Colonic mucosa (tissue), 4 donors: ENCODE results near the gene HRH2. TPM values are rescaled to one million over a fixed set of nuclear protein-coding genes. Genes with fewer than 3 reads are reported as not detected.
"Not testable (repeated sequence)": the region's sequence is repeated elsewhere in the genome, so short reads cannot be mapped to it uniquely, and the experiment has no call there.

Experiments used
- DNase-seq: peaks from one replicate; pipeline ENCODE4 v3.0.0-alpha.2; 2020
- H3K27ac ChIP-seq: fragments of 200-600 bp; one replicate; pipeline ENCODE4 v1.8.0; 2021
- H3K27me3 ChIP-seq: fragments of 200-600 bp; one replicate; pipeline ENCODE4 v1.8.0; 2021
- H3K36me3 ChIP-seq: fragments of 200-600 bp; one replicate; pipeline ENCODE4 v1.8.0; 2021
- H3K4me1 ChIP-seq: fragments of 200-600 bp; one replicate; pipeline ENCODE4 v1.8.0; 2021; ENCODE audit warnings: mild to moderate bottlenecking
- H3K4me3 ChIP-seq: fragments of 200-600 bp; one replicate; pipeline ENCODE4 v1.8.0; 2021
- H3K9ac ChIP-seq, 2 donors: one replicate each; pipeline ENCODE4 v1.7.0; 2013; ENCODE audit warnings: control low read depth in 2 of 2, low read depth in 2 of 2, low read length in 2 of 2
- H3K9me3 ChIP-seq: fragments of 200-600 bp; one replicate; pipeline ENCODE4 v1.8.0; 2021
- intact Hi-C: fragments of 100-400 bp; cut with DNase I; formaldehyde crosslinking; loops from one replicate; pipeline ENCODE4 v1.14.1; 2022
- total RNA-seq, 2 donors: library from RNA; stranded (reverse); fragmentation: NEBNext Ultra II Directional in 1 of 2; extraction: Animal tissue kit (Norgen Biotek cat#: 25700) in 1 of 2; gene quantifications; one replicate each; pipeline ENCODE4 v1.2.1, GENCODE V29; 2021
- TF ChIP-seq, protein P1 (sequence below): fragments of 200-600 bp; IDR thresholded peaks from one replicate; pipeline ENCODE4 v1.8.0; 2022; ENCODE audit warnings: antibody characterized with exemption, mild to moderate bottlenecking
- donor health status: healthy.
- donor health status: DM: no; HTN: no; CAD: no.
- donor health status: DM: no; HTN: no; CAD: no.

Gene HRH2
- total RNA-seq, 2 donors from 2014 or later = 0.30 to 0.82 TPM

DNA sequence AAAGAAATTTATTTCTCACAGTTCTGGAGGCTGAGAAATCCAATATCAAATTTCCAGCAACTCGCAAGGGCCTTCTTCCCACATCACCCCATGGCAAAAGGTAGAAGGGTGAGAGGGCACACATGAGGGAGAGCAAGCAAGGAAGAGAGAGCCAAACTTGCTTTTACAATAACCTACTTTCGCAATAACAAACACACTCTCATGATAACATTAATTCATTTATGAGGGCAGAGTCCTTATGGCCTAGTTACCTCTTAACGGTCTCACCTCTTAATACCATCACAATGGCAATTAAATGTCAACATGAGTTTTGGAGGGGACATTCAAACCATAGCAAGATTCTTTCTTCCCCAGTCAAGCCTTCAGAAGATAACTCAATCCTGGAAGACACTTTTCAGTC lies 11.6 kb upstream of the HRH2 start:
- no peak for DNase-seq
- intact Hi-C loops = no loop called here
- no peak overlapping the region for H3K27ac ChIP-seq
- no peaks in the 10 kb centered on the region for H3K9me3 ChIP-seq
- H3K27me3 ChIP-seq = no peaks in the 10 kb centered on the region
- H3K4me3 ChIP-seq = no peak overlapping the region
- no peaks in the 10 kb centered on the region for H3K4me1 ChIP-seq
- H3K9ac ChIP-seq = no peak overlapping the region
- TF ChIP-seq, protein P1, sequence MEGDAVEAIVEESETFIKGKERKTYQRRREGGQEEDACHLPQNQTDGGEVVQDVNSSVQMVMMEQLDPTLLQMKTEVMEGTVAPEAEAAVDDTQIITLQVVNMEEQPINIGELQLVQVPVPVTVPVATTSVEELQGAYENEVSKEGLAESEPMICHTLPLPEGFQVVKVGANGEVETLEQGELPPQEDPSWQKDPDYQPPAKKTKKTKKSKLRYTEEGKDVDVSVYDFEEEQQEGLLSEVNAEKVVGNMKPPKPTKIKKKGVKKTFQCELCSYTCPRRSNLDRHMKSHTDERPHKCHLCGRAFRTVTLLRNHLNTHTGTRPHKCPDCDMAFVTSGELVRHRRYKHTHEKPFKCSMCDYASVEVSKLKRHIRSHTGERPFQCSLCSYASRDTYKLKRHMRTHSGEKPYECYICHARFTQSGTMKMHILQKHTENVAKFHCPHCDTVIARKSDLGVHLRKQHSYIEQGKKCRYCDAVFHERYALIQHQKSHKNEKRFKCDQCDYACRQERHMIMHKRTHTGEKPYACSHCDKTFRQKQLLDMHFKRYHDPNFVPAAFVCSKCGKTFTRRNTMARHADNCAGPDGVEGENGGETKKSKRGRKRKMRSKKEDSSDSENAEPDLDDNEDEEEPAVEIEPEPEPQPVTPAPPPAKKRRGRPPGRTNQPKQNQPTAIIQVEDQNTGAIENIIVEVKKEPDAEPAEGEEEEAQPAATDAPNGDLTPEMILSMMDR = no peak
- H3K36me3 ChIP-seq = no peaks in the 10 kb centered on the region

DNA sequence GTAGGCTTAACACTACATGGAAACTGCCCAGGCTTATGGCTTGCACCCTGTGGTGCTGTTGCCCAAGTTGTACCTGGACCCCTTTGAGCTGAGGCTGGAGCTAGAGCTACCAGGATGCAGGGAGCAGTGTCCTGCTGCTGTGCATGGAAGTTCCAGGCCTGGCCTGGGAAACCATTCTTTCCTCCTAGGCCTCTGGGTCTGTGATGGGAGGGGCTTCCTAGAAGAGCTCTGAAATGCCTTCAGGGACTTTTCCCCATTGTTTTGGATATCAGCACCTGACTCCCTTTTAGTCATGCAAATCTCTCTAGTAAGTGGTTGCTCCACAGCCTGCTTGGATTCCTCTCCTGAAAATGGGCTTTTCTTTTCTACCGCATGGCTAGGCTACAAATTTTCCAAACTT lies 7.9 kb upstream of the HRH2 start:
- no peak for DNase-seq
- Histone ChIP-seq H3K27ac (no peak overlapping the region), H3K9ac (no peak overlapping the region), H3K4me1 (no peaks in the 10 kb centered on the region), H3K36me3 (no peaks in the 10 kb centered on the region), H3K9me3 (no peaks in the 10 kb centered on the region), H3K27me3 (no peaks in the 10 kb centered on the region), H3K4me3 (no peak overlapping the region)
- TF ChIP-seq, protein P1 = no peak
- intact Hi-C loops = no loop called here

DNA sequence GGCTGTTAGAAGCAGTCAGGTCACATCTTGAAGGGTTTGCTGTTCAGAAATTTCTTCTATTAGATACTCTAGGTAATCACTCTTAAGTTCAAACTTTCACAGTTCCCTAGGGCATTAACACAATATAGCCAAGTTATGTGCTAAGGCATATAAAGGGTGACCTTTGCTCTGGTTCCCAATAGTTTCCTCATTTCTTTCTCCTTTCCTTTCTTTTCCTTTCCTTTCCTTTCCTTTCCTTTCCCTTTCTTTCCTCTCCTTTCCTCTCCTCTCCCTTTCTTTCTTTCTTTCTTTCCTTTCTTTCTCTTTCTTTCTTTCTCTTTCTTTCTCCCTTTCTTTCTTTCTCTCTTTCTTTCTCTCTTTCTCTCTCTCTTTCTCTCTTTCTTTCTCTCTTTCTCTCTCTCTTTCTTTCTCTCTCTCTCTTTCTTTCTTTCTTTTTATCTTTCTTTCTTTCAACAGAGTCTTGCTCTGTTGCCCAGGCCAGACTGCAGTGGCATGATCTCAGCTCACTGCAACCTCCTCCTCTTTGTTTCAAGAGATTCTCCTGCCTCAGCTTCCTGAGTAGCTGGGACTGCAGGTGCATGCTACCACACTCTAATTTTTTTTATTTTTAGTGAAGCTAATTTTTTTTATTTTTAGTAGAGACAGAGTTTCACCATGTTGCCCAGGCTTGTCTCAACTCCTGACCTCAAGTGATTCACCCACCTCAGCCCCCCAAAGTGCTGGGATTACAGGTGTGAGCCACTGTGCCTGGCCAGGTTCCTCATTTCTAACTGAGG lies 7.3 kb upstream of the HRH2 start:
- H3K4me3 ChIP-seq, H3K9me3 ChIP-seq, H3K4me1 ChIP-seq, DNase-seq, H3K27ac ChIP-seq, H3K36me3 ChIP-seq, H3K9ac ChIP-seq, H3K27me3 ChIP-seq, intact Hi-C loops: not testable (repeated sequence)

DNA sequence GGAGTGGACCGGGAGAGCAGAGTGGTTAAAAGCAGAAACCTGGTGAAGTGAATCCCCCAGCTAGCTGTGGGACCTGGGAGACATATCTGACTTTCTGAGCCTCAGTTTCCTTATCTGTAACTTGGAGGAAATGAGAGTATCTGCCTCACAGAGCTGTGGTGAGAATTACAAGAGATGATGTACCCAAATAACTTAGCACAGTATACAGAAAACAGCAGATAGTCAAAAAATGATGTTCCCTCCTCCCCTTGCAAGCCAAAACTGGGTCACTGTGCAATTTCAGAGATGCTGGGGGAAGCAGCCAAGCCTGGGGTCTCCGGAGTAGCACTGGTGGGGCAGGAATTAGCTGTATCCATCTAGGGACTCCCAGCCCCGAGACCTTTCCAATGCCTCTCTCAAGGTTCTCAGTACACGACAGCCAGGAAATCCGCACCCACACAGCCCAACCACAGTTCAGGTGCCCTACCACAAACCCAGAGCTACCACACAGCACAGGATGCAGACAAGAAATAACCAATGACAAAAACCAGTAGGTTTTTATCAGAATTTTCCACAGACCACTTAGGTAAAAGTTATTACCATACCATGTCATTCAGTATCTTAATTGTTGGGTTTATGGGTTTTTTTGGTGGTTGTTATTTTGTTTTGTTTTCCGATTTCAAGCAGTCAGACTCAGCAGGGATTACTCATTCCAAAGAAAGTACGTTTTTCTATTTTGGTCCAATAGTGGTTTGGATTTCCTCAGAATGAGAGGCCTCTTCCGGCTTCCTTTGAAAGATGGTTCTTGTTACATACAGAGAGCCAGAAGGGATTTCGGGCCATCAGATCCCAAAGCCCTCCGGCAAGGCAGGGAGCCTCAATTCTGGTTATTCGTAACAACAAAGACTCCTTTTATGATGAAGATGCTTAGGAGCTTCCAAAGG lies 4.9 kb upstream of the HRH2 start:
- intact Hi-C loops = no loop called here
- no peak for DNase-seq
- H3K27ac ChIP-seq = no peak overlapping the region

DNA sequence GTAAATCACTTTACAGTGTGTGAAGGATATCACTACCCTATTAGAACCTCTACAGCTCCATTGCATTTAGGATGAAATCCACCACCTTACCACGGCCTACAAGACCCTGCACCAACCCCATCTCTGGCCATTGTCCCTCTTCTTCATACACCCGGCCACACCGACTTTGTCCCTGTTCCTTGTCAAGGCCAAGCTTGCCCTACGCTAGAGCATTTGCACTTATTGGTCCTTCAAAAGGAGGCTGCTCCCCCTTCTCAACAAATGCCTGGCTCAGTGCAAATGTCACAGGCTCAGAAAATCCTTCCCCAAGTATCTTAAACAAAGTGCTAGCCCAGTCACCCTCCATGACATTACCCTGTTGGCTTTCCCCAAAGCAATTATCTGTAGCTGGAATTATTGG lies 4.1 kb upstream of the HRH2 start:
- Histone ChIP-seq H3K36me3 (no peaks in the 10 kb centered on the region), H3K4me3 (no peak overlapping the region), H3K9ac (no peak overlapping the region), H3K27me3 (peaks cover 14% of the 10 kb centered on the region), H3K9me3 (no peaks in the 10 kb centered on the region), H3K27ac (no peak overlapping the region), H3K4me1 (no peaks in the 10 kb centered on the region)
- TF ChIP-seq, protein P1 = no peak
- intact Hi-C loops = no loop called here
- DNase-seq = no peak

More for the DNA sequence above, 4.9 kb upstream of the HRH2 start:
- H3K4me3 ChIP-seq = no peak overlapping the region
- TF ChIP-seq, protein P1 = no peak
- H3K9me3 ChIP-seq = no peaks in the 10 kb centered on the region
- no peaks in the 10 kb centered on the region for H3K4me1 ChIP-seq
- H3K9ac ChIP-seq = no peak overlapping the region
- H3K27me3 ChIP-seq = peaks cover 7% of the 10 kb centered on the region
- H3K36me3 ChIP-seq = no peaks in the 10 kb centered on the region
